CMK (cell line): ENCODE data around the gene RAB4B.
"Not testable (repeated sequence)": the region's sequence is repeated elsewhere in the genome, so short reads cannot be mapped to it uniquely, and the experiment has no call there.

ENCODE experiments used
- DNase-seq: peaks from one replicate; pipeline ENCODE4 v3.0.0-alpha.2; 2010; ENCODE audit warnings: low read depth

The RAB4B gene

GRCh38 chr19:40750874-40751537, 27.0 kb upstream of the RAB4B start, which contains the start of gene SNRPA:
Gene SNRPA, plus strand, starts transcription at chr19:40751203. Its CDS starts 206 bp downstream, at chr19:40751409.
- peak; percentile 86 for DNase-seq

DNA sequence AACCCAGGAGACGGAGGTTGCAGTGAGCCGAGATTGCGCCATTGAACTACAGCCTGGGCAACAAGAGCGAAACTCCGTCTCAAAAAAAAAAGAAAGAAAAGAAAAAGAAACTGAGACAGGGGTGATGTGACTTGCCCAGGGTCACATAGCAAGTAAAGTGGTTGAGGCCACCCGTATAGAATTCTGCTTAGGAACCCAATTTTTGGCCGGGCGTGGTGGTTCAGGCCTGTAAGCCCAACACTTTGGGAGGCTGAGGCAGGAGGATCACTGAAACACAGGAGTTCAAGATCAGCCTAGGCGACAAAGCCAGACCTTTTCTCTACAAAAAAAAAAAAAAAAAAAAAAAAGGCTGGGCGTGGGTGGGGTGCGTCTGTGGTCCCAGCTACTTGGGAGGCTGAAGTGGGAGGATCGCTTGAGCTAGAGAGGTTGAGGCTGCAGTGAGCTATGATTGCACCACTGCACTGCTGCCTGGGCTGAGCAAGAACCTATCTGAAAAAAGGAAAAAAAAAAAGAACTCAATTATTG, 25.7 kb upstream of the RAB4B start:
- DNase-seq: no peak

GRCh38 chr19:40754611-40755247, 23.3 kb upstream of the RAB4B start:
- no peak for DNase-seq

DNA sequence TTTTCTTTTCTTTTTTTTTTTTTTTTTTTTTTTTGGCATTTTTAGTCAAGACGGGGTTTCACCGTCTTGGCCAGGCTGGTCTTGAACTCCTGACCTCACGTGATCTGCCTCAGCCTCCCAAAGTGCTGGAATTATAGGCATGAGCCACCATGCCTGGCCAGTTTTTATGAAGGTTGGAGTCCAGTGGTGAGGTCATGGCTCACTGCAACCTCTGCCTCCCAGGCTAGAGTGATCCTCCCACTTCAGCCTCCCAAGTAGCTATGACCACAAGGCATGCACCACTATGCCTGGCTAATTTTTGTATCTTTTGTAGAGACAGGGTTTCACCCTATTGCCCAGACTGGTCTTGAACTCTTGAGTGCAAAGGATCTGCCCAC, 22.8 kb upstream of the RAB4B start:
- DNase-seq: no peak

DNA sequence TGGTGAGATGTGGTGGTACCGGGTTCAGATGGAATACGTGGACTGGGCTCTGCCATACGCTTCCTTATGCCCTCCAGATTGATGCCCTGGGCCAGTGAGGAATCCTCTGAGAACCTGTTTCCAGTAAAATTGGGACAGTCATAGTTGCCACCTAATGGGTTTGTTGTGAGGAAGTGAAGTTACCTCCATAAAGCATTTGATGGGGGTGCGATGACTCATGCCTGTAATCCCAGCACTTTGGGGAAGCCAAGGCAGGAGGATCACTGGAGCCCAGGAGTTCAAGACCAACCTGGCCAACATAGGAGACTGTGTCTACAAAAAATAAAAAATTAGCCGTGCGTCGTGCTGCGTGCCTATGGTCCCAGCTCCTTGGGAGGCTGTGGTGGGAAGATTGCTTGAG, 22.3 kb upstream of the RAB4B start:
- DNase-seq: no peak

DNA sequence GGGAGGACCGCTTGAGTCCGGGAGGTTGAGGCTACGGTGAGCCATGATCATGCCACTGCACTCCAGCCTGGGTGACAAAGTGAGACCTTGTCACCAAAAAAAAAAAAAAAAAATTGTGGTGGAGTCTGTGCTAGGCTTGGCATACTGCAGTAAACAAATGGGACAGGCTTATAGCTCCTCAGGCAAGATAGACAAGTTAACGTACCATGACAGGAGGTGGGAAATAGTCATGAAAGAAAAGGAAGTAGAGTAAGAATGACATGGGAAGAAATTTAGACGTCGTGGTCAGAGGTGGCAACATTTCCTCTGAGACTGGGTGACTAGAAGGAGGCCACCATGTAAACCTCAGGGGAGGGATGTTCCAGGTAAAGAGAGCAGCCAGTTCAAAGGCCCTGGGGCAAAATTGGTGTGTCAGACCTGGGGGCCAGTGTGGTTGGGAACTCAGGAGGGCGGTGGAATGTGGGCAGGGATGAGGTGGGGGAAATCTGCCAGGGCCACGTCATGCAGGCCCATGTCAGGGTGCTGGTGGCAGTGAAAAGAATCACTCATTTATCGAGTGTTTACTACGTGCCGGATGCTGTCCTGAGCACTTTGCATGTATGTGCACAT, 21.4 kb upstream of the RAB4B start:
- no peak for DNase-seq

GRCh38 chr19:40758491-40758890, 19.6 kb upstream of the RAB4B start:
- DNase-seq: no peak

DNA sequence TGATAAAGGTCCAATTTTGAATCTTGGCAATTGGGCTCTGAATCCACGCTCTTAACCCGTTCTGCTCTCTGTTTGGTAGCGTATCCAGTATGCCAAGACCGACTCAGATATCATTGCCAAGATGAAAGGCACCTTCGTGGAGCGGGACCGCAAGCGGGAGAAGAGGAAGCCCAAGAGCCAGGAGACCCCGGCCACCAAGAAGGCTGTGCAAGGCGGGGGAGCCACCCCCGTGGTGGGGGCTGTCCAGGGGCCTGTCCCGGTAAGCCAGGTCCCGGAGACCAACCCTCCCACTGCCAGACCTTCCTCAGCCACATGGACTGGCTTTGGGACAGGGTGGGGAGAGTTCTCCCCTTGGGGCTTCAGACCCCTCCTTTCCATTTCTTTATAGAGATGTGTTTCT, 18.7 kb upstream of the RAB4B start:
- DNase-seq: no peak

- DNase-seq: no peak
Observed at GRCh38 chr19:40762754-40763470, 15.1 kb upstream of the RAB4B start.

DNA sequence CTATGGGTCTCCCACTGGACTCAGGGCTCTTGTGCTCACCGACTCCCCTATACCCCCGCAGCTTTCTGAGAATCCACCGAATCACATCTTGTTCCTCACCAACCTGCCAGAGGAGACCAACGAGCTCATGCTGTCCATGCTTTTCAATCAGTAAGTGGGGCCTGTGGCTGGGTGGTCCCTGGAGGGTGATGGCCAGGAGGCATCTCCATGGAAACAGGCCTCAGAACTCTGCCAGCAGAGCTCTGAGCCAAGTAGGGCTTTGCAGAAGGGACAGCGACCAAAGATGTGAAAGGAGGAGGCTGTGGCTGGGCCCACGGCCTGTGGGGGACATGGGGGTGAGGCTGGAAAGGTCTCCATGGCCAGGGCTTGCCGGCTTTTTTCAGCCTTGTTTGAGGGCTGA, 14.5 kb upstream of the RAB4B start:
- DNase-seq: no peak

DNA sequence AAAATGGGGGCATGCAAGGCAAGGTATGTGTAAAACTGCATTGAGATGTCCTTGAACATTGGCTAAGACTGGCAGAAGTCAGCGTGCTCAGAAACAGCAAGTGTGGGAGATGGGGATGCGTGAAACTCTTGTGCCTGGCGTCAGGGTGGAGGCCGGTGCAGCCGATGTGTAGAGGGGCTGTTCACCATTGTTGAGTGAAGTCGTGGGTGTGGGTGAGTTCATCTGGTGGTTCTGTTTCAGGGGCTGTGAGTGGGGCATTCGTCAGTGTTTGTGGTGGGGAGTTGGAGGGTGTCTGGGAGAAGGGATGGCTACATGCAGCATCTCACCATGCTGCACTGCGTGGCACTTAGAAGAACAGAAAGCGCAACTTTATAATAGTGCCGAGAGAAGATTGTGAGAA, 14.1 kb upstream of the RAB4B start:
- no peak for DNase-seq

DNA sequence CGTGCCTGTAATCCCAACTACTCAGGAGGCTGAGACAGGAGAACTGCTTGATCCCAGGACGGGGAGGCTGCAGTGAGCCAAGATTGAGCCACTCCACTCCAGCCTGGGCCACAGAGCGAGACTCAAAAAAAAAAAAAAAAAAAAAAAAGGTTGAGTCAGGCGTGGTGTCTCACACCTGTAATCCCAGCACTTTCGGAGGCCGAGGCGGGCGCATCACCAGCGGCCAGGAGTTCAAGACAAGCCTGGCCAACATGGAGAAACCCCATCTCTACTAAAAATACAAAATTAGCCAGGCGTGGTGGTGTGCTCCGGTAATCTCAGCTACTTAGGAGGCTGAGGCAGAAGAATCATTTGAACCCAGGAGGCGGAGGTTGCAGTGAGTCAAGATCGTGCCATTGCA, 11.7 kb upstream of the RAB4B start:
- not testable (repeated sequence) for DNase-seq

DNA sequence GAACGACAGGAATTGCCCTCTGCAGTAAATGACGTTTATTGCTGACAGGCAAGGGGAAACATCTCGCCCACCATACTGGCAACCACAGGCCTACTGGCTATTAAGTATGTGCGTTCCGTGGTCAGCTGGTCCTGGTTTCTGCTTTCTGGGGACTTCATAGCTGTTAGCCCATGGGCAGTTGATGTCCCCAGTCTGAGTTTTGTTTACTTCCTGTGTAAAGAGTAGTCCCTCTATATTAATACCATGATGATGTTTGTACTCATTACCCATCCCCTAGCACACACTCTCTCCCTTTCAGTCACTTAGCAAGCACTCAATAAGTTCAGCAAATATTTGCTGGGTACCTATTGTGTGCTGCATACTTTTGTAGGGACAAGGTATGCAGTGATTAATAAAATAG, 9.2 kb upstream of the RAB4B start:
- no peak for DNase-seq

GRCh38 chr19:40771101-40771862, 6.8 kb upstream of the RAB4B start:
- DNase-seq: peak; percentile 49

DNA sequence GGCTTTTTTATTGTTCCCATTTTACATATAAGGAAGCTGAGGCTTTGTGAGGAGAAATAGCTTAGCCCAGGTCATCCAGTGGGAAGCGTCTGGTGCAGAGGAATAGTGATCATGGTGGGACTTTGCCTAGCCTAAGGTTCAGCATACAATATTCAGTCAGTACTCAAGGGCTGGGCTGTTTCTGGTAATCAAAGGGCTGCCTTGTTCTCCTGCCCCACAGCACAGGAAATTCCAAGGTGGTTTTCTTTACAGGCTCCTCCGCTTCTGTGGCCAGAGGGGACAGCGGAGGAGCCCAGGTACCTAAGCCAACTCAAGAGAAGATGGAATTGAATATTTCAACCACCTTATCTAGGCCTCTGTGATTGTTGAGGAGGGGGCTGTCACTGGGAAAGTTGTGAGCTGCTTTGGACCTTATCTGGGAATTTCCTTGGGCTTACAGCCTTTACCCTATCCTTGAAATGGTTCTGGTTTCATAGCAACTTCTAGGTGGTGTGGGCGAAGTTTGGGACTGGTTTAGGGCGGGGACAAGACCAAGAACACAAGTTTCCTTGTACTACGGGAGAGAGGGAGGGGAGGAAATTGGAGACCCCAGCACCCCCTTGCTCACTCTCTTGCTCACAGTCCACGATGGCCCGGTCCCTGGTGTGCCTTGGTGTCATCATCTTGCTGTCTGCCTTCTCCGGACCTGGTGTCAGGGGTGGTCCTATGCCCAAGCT, 3.0 kb upstream of the RAB4B start, which contains the start of gene MIA:
Gene MIA, plus strand, starts transcription at position 606 of the 716 bp plus-strand sequence. Its CDS starts 22 bp downstream, at position 628.
- no peak for DNase-seq

DNA sequence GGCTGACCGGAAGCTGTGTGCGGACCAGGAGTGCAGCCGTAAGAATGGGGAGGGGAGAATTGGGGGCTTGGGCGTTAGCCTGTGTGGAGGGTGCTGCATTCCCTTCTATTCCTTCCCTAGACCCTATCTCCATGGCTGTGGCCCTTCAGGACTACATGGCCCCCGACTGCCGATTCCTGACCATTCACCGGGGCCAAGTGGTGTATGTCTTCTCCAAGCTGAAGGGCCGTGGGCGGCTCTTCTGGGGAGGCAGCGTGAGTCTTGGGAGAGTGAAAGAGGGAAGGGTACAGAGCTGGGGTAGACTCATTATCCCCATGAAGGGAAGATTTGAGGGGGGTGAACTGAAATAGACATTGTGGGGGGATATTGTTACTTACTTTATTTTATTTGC, 2.4 kb upstream of the RAB4B start:
- DNase-seq: no peak

DNA sequence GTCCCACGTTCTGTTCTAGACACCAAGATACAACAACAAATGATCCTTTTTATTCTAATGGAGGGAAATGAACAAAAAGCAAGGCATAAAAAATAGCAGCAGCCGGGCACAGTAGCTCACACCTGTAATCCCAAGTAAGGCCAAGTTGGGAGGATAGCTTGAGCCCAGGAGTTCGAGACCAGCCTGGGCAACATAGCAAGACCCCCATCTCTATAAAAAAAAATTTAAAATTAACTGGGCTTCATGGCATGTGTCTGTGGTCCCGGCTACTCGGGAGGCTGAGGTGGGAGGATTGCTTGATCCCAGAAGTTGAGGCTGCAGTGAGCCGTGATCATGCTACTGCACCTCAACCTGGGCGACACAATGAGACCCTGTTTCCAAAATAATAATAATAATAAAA, 1.7 kb upstream of the RAB4B start:
- DNase-seq: no peak

- peak; percentile 78 for DNase-seq
Observed at GRCh38 chr19:40776932-40777644, 959 bp upstream of the RAB4B start.

- no peak for DNase-seq
Observed at GRCh38 chr19:40777645-40777936, 456 bp upstream of the RAB4B start.

- no peak for DNase-seq
Observed at GRCh38 chr19:40778706-40779284, 748 bp downstream of the RAB4B start.
